HEK293T (cell line): ENCODE measurements around the gene PDE2A.

ENCODE experiments used
- CTCF ChIA-PET: fragments of 350-600 bp; formaldehyde crosslinking; extraction: SDS; loops from one replicate; lab custom pipeline; 2021; ENCODE audit warnings: antibody characterized with exemption, inconsistent platforms; lab: Yijun Ruan, JAX
- POLR2A ChIA-PET: fragments of 350-600 bp; formaldehyde crosslinking; extraction: SDS; loops from one replicate; lab custom pipeline; 2020; ENCODE audit warnings: antibody characterized with exemption, inconsistent platforms; lab: Yijun Ruan, JAX
- DNase-seq: peaks from one replicate; pipeline ENCODE4 v3.0.0; 2012; ENCODE audit warnings: mixed read lengths; ENCODE audit errors: extremely low spot score
- ARNT ChIP-seq: fragments of 450-650 bp; IDR thresholded peaks from 2 replicates; pipeline ENCODE4 v1.6.1; 2017; ENCODE audit warnings: mild to moderate bottlenecking
- BHLHE40 ChIP-seq: fragments of 450-650 bp; IDR thresholded peaks from 2 replicates; pipeline ENCODE4 v1.6.1; 2016; ENCODE audit warnings: mild to moderate bottlenecking, moderate library complexity, borderline replicate concordance
- CTBP1 ChIP-seq: fragments of 450-650 bp; IDR thresholded peaks from 2 replicates; pipeline ENCODE4 v1.6.1; 2016; ENCODE audit warnings: borderline replicate concordance
- ELF4 ChIP-seq: fragments of 450-650 bp; IDR thresholded peaks from 2 replicates; pipeline ENCODE4 v1.6.1; 2017; ENCODE audit warnings: antibody characterized with exemption
- FOXA1 ChIP-seq: fragments of 450-650 bp; IDR thresholded peaks from 2 replicates; pipeline ENCODE4 v1.6.1; 2016; ENCODE audit warnings: mild to moderate bottlenecking
- FOXK2 ChIP-seq: fragments of 450-650 bp; IDR thresholded peaks from 2 replicates; pipeline ENCODE4 v1.6.1; 2016; ENCODE audit warnings: mild to moderate bottlenecking
- FOXM1 ChIP-seq: fragments of 450-650 bp; IDR thresholded peaks from 2 replicates; pipeline ENCODE4 v1.6.1; 2017; ENCODE audit warnings: mild to moderate bottlenecking, borderline replicate concordance
- HDGF ChIP-seq: fragments of 450-650 bp; IDR thresholded peaks from 2 replicates; pipeline ENCODE4 v1.6.1; 2017; ENCODE audit warnings: antibody characterized with exemption, borderline replicate concordance
- L3MBTL2 ChIP-seq: fragments of 450-650 bp; conservative IDR thresholded peaks from 2 replicates; pipeline ENCODE4 v1.6.1; 2016; ENCODE audit warnings: mild to moderate bottlenecking
- LEF1 ChIP-seq: fragments of 450-650 bp; IDR thresholded peaks from 2 replicates; pipeline ENCODE4 v1.6.1; 2017; ENCODE audit warnings: mild to moderate bottlenecking, borderline replicate concordance
- NFRKB ChIP-seq: fragments of 450-650 bp; IDR thresholded peaks from 2 replicates; pipeline ENCODE4 v1.6.1; 2016; ENCODE audit warnings: mild to moderate bottlenecking, moderate library complexity
- SP1 ChIP-seq: fragments of 450-650 bp; IDR thresholded peaks from 2 replicates; pipeline ENCODE4 v1.6.1; 2017
- SUZ12 ChIP-seq: fragments of 450-650 bp; IDR thresholded peaks from 2 replicates; pipeline ENCODE4 v1.6.1; 2016; ENCODE audit warnings: mild to moderate bottlenecking
- TARDBP ChIP-seq: fragments of 450-650 bp; IDR thresholded peaks from 2 replicates; pipeline ENCODE4 v1.6.1; 2016
- ZNF384 ChIP-seq: fragments of 450-650 bp; IDR thresholded peaks from 2 replicates; pipeline ENCODE4 v1.6.1; 2016
- TF ChIP-seq, protein P1 (sequence below): fragments of 450-650 bp; IDR thresholded peaks from 2 replicates; pipeline ENCODE4 v1.6.1; 2016

The PDE2A gene

DNA sequence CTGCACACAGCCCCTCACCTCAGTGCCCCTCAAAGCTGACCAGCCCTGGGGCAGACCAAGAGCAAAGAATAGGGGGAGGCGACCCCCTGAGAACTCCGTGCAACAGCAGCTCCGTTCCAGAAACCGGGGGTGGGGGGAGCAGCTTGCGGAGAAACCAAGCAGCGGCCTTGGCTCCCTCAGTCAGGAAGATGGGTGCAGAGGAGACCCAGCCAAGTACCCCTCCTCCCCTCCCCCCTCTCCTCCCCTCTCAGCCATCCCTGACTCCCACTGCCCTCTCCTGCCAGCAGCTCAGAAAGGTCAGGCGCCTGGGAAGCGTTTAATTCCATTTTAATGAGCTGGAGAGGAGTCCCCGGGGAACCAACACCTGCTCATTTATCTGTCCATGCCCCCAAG, 78.9 kb downstream of the PDE2A start:
- no peak for DNase-seq
- ChIA-PET CTCF (no interaction called here), POLR2A (no interaction called here)
- TF ChIP-seq NFRKB = no peak
- TF ChIP-seq FOXA1 = no peak
- TF ChIP-seq, protein P1, sequence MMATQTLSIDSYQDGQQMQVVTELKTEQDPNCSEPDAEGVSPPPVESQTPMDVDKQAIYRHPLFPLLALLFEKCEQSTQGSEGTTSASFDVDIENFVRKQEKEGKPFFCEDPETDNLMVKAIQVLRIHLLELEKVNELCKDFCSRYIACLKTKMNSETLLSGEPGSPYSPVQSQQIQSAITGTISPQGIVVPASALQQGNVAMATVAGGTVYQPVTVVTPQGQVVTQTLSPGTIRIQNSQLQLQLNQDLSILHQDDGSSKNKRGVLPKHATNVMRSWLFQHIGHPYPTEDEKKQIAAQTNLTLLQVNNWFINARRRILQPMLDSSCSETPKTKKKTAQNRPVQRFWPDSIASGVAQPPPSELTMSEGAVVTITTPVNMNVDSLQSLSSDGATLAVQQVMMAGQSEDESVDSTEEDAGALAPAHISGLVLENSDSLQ = no peak
- no peak for TF ChIP-seq ZNF384
- no peak for TF ChIP-seq LEF1
- no peak for TF ChIP-seq SP1
- no peak for TF ChIP-seq FOXK2
- TF ChIP-seq L3MBTL2 = no peak
- no peak for TF ChIP-seq ELF4
- TF ChIP-seq SUZ12 = no peak
- no peak for TF ChIP-seq BHLHE40
- no peak for TF ChIP-seq FOXM1
- TF ChIP-seq CTBP1 = no peak
- no peak for TF ChIP-seq TARDBP

DNA sequence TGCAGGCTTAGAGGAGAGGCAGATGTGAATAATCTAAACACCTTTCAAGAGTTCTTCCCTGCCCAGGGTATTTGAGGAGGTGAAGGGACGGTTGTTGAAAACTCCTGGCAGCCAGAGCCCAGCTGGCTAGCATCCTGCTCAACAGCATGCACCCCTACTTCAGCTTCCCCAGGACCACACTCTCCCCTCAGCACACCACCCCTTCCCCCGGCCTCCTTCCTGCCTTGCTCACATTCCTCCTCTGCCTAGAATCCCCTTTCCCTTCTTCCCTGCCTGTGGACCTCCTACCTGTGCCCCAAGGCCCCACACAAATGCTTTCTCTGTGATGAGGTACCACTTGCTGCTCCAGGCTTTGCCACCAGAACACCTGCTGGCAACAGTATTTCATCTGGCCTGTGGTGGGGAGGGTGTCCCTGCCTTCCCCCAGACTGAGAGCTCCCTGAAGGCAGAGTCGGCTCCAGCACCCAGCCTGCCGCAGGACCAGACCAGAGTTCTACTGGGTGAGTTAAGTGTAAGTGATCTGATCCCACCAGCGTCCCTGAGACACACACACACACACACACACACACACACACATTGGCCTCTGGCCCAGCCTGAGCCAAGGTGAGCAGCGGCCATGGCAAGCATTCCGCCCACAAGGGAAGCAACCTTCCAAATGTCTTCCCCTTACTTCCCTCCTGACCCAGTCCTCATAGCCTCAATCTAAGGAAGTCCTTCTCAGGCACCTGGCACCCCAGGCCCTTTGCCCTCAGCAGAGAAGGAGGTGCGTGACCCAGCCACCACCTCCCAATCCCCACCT, 79.5 kb downstream of the PDE2A start:
- POLR2A ChIA-PET = interaction anchor here (1.0 kb wide), 1 partner anchor 11 kb away, joined by 3 read pairs; no protein-coding TSS in a partner anchor
- CTCF ChIA-PET = interaction anchor here (1.0 to 1.1 kb wide), 2 partner anchors 21 to 49 kb away, joined by 3 read pairs; no protein-coding TSS in a partner anchor
- DNase-seq = no peak
- no peak for TF ChIP-seq SUZ12
- no peak for TF ChIP-seq CTBP1
- TF ChIP-seq BHLHE40 = no peak
- no peak for TF ChIP-seq LEF1
- TF ChIP-seq FOXK2 = no peak
- TF ChIP-seq ZNF384 = no peak
- TF ChIP-seq ARNT = no peak
- TF ChIP-seq SP1 = no peak
- no peak for TF ChIP-seq L3MBTL2
- TF ChIP-seq HDGF = no peak
- no peak for TF ChIP-seq NFRKB
- no peak for TF ChIP-seq TARDBP
- TF ChIP-seq, protein P1 = no peak
- no peak for TF ChIP-seq FOXA1
- TF ChIP-seq FOXM1 = no peak
- no peak for TF ChIP-seq ELF4

DNA sequence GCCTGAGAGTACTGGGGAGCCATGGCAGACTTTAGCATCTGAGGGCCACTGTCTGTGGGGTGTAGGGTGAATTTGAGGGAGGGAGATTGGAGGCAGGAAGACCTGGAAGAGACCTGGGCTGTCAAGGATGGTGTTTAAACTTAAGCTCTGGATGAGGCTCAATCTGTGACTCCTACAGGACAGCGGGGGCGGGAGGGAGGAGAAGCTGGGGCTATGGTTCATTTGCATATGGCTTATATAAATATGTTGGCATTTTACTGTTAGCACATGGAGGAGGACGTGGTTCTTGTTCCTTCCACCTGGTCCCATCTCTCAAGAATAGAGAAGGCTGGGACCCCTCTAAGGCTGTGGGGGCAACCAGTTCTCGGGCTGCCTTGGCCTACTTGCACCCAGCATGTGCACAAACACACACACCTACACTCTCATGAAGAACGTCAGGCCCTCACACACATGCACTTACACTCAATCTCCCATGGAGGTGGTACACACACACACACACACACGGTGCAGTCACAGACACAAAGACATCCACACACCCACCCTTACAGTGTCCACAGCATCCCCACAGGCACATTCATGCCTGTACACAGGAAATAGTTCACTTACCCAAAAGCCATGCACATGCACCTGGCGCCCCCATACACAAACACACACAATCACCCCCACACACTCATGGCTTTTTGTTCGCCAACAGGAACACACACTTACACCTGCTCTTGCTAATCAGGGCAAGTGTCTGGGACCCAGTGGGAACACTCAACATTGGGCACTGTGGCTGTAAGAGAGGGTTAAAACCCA, 81.3 kb downstream of the PDE2A start:
- CTCF ChIA-PET = no interaction called here
- DNase-seq = no peak
- TF ChIP-seq FOXA1 (no peak), ELF4 (no peak), TARDBP (no peak), ZNF384 (no peak)
- TF ChIP-seq, protein P1 = no peak
- POLR2A ChIA-PET = no interaction called here

DNA sequence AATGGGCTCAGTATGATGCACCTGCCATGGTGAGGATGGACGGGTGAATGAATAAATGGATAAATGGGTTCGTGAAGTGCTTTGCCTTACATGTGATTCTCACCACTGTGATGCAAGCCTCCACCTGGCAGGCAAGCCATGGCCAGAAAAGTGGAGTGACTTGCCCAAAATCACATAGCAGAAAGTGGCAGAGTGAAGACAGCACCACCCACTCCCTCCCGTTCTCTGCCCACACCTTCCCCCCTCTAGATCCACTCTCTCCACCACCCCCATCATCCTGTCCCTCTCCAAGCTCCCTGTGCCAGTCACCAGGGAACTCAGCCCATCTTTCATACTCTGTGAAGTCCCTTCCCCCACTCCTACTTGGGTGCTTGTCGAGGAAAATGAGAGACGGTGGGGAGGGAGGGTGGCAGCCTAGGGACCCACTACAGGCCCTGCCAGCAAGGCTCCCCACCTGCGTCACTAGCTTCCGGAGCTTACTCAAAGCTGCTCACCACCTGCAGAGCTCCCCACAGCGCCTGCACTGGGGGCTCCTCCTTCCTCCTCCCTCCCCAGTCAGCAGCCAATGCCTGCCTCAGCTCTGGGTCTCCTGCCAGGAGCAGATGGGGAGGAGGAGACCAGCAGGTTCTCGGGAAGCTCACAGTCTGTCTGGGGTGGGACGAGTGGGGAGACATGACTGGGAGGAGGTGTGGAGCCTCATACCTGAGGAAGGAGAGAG, 82.3 kb downstream of the PDE2A start:
- TF ChIP-seq ARNT (no peak), FOXM1 (no peak), HDGF (no peak)
- no peak for DNase-seq
- POLR2A ChIA-PET = interaction anchor here (1.4 kb wide), 1 partner anchor 12 kb away, joined by 3 read pairs; no protein-coding TSS in a partner anchor
- CTCF ChIA-PET = interaction anchor here (0.7 kb wide), 1 partner anchor 13 kb away, joined by 3 read pairs; no protein-coding TSS in a partner anchor

DNA sequence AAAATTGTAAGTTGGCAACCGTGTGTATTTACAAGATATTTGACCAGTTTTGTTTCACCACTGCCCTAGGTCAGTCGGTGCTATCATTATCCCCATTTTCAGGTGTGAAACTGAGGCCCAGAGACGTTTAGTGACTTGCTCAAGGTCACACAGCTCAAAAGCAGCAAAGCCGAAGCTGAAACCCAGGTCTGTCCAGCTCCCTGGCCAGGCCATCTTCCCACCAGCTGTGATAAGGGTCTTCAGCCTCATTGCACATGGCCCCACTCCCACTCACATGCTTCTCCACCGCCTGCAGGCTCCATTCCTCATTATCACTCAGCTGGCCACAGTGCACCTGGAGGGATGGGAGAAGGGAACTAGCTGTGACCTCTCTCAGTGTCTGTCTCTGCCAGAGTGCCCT, 83.2 kb downstream of the PDE2A start:
- POLR2A ChIA-PET = interaction anchor here (1.4 kb wide), 1 partner anchor 13 kb away, joined by 3 read pairs; no protein-coding TSS in a partner anchor

More for the DNA sequence above, 83.2 kb downstream of the PDE2A start:
- TF ChIP-seq HDGF = no peak
- no peak for DNase-seq
- CTCF ChIA-PET = interaction anchor here (1.2 to 1.7 kb wide), 3 partner anchors 8 to 92 kb away, joined by 5 to 33 read pairs (median 7); no protein-coding TSS in a partner anchor
